DOHH2 (cell line): ENCODE data around the gene CYB5R2.
"Not testable (repeated sequence)": the region's sequence is repeated elsewhere in the genome, so short reads cannot be mapped to it uniquely, and the experiment has no call there.

ENCODE experiments used
- H3F3A ChIP-seq: fragments of 200-600 bp; sonication (generic), shearing (Covaris generic); 2 replicates; pipeline ENCODE4 v1.6.0; 2016; ENCODE audit warnings: antibody characterized with exemption, mild to moderate bottlenecking; ENCODE audit not compliant: control insufficient read depth, insufficient read depth
- H3K27ac ChIP-seq: fragments of 200-600 bp; sonication (generic); 2 replicates; pipeline ENCODE4 v1.5.1; 2014; ENCODE audit warnings: low read depth, mild to moderate bottlenecking, low read length, moderate library complexity
- H3K27me3 ChIP-seq: fragments of 200-600 bp; sonication (generic); 2 replicates; pipeline ENCODE4 v1.6.1; 2014; ENCODE audit warnings: mild to moderate bottlenecking, low read length, mixed read lengths; ENCODE audit not compliant: control insufficient read depth
- H3K36me3 ChIP-seq: fragments of 200-600 bp; sonication (generic); 2 replicates; pipeline ENCODE4 v1.6.1; 2014; ENCODE audit warnings: mild to moderate bottlenecking, low read length, moderate library complexity, mixed read lengths; ENCODE audit not compliant: control insufficient read depth
- H3K4me1 ChIP-seq: fragments of 200-600 bp; sonication (generic); 2 replicates; pipeline ENCODE4 v1.6.1; 2014; ENCODE audit warnings: mild to moderate bottlenecking, low read length, mixed read lengths; ENCODE audit not compliant: control insufficient read depth
- H3K4me2 ChIP-seq: fragments of 200-600 bp; sonication (generic); 2 replicates; pipeline ENCODE4 v1.6.0; 2014; ENCODE audit warnings: mild to moderate bottlenecking, low read length, moderate library complexity
- H3K4me3 ChIP-seq: fragments of 200-600 bp; sonication (generic); 2 replicates; pipeline ENCODE4 v1.5.1; 2014; ENCODE audit warnings: mild to moderate bottlenecking, low read length, mixed read lengths
- H3K79me2 ChIP-seq: fragments of 200-600 bp; sonication (generic); 2 replicates; pipeline ENCODE4 v1.6.1; 2014; ENCODE audit warnings: mild to moderate bottlenecking, low read length, mixed read lengths; ENCODE audit not compliant: control insufficient read depth
- H3K9me2 ChIP-seq: fragments of 200-600 bp; sonication (generic); replicated peaks from 2 replicates; pipeline ENCODE4 v1.6.1; 2014; ENCODE audit warnings: mild to moderate bottlenecking, low read length, mixed read lengths; ENCODE audit not compliant: control insufficient read depth
- H3K9me3 ChIP-seq: fragments of 200-600 bp; sonication (generic); 2 replicates; pipeline ENCODE4 v1.6.1; 2014; ENCODE audit warnings: antibody characterized with exemption, low read length, mixed read lengths; ENCODE audit not compliant: control insufficient read depth, insufficient read depth
- H4K20me1 ChIP-seq: fragments of 200-600 bp; sonication (generic); 2 replicates; pipeline ENCODE4 v1.6.0; 2014; ENCODE audit warnings: low read depth, mild to moderate bottlenecking, antibody characterized with exemption, low read length, moderate library complexity; ENCODE audit not compliant: control insufficient read depth, insufficient read depth
- EZH2phosphoT487 ChIP-seq: fragments of 200-600 bp; sonication (generic); IDR thresholded peaks from 2 replicates; pipeline ENCODE4 v1.6.1; 2017; ENCODE audit warnings: borderline replicate concordance, mild to moderate bottlenecking, antibody characterized with exemption, low read length, moderate library complexity, mixed read lengths
- TF ChIP-seq, protein P1 (sequence below): fragments of 200-600 bp; sonication (generic); IDR thresholded peaks from one replicate; pipeline ENCODE4 v1.5.1; 2014; ENCODE audit warnings: antibody characterized with exemption, mild to moderate bottlenecking, low read depth, low read length; ENCODE audit not compliant: poor library complexity, severe bottlenecking

CYB5R2 gene

DNA sequence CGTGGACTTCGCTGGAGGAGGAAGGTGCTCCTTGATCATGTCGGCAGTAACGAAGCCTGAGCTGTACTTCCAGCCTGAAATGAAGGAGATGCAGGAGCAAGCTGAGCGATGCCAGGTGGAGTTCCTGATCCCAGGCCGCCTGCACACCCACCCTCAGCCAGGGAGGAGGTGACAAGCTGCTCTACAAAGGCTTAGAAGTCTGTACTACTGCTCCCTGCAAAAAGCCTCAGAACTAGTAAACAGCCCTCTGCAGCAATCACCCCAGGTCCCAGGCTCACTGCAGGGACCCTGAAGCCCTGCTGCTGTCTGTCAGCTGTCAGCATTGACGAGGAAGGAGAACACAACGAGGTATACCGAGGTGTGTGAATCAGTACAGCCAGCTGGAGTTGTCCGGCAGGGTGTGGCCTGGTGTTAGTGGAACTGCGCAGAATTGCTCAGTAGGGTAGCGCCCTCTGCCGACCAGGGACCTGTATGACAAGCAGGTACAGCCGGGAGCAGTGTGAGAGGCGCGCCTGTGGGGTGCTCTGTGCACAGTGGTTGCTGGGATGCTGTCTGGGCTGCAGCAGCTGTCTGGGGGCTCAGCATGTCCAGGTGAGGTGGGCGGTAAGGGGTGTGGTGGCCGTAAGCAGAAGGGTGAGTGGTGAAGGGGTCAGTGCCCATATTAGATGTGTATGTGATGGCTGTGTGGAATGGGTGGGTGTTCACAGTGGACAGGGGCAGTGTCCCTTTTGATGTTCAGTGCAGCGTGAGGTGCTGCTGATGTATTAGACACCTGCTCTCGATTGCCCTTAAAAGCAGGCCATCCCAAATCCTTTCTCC, 7.6 kb downstream of the CYB5R2 start:
- no peaks in the 10 kb centered on the region for H3K36me3 ChIP-seq
- H3K9me2 ChIP-seq: no peaks in the 10 kb centered on the region
- no peaks in the 10 kb centered on the region for H3K4me1 ChIP-seq
- no peaks in the 10 kb centered on the region for H3K27me3 ChIP-seq
- no peaks in the 10 kb centered on the region for H3K9me3 ChIP-seq
- no peak overlapping the region for H3K4me2 ChIP-seq
- no peak overlapping the region for H3K27ac ChIP-seq
- H3K79me2 ChIP-seq: no peaks in the 10 kb centered on the region
- H3F3A ChIP-seq: no peaks in the 10 kb centered on the region
- H4K20me1 ChIP-seq: no peaks in the 10 kb centered on the region
- TF ChIP-seq EZH2phosphoT487: no peak
- TF ChIP-seq, protein P1, sequence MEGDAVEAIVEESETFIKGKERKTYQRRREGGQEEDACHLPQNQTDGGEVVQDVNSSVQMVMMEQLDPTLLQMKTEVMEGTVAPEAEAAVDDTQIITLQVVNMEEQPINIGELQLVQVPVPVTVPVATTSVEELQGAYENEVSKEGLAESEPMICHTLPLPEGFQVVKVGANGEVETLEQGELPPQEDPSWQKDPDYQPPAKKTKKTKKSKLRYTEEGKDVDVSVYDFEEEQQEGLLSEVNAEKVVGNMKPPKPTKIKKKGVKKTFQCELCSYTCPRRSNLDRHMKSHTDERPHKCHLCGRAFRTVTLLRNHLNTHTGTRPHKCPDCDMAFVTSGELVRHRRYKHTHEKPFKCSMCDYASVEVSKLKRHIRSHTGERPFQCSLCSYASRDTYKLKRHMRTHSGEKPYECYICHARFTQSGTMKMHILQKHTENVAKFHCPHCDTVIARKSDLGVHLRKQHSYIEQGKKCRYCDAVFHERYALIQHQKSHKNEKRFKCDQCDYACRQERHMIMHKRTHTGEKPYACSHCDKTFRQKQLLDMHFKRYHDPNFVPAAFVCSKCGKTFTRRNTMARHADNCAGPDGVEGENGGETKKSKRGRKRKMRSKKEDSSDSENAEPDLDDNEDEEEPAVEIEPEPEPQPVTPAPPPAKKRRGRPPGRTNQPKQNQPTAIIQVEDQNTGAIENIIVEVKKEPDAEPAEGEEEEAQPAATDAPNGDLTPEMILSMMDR: peak; percentile 92
- H3K4me3 ChIP-seq: no peak overlapping the region

DNA sequence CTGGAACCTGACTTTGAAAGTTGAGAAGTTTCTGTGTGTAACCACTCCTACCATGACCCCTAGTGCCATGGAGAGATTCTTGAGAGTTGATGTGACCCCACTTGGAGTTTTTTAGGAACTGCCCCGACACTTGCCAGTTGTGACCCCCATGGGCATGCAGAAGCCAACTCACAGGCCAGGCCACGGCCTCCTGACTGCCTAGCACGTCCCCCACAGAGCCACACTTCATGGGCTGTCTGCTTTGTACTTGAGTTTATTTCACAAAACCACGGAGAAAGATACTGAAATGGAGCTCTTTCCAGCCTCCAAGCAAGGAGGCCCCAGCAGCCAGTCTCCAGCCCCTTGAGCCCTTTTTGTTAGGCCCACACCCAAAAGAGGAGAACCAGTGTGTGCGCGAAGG, 8.4 kb downstream of the CYB5R2 start:
- Histone ChIP-seq H3F3A (no peaks in the 10 kb centered on the region), H3K4me3 (no peak overlapping the region), H3K27ac (no peak overlapping the region), H4K20me1 (no peaks in the 10 kb centered on the region), H3K4me1 (no peaks in the 10 kb centered on the region), H3K9me2 (no peaks in the 10 kb centered on the region), H3K36me3 (no peaks in the 10 kb centered on the region), H3K4me2 (no peak overlapping the region), H3K79me2 (no peaks in the 10 kb centered on the region), H3K9me3 (no peaks in the 10 kb centered on the region), H3K27me3 (no peaks in the 10 kb centered on the region)
- TF ChIP-seq EZH2phosphoT487: no peak
- TF ChIP-seq, protein P1: no peak

DNA sequence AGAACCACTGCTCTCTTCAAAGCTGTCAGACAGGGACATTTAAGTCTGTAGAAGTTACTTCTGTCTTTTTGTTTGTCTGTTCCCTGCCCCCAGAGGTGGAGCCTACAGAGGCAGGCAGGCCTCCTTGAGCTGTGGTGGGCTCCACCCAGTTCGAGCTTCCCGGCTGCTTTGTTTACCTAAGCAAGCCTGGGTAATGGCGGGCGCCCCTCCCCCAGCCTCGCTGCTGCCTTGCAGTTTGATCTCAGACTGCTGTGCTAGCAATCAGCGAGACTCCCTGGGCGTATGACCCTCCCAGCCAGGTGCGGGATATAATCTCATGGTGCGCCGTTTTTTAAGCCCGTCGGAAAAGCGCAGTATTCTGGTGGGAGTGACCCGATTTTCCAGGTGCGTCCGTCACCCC, 9.8 kb downstream of the CYB5R2 start:
- H3K27ac ChIP-seq, H3K4me1 ChIP-seq, H3F3A ChIP-seq, H3K9me2 ChIP-seq, H4K20me1 ChIP-seq, H3K79me2 ChIP-seq, H3K27me3 ChIP-seq, H3K36me3 ChIP-seq, H3K4me3 ChIP-seq, H3K4me2 ChIP-seq, H3K9me3 ChIP-seq: not testable (repeated sequence)

DNA sequence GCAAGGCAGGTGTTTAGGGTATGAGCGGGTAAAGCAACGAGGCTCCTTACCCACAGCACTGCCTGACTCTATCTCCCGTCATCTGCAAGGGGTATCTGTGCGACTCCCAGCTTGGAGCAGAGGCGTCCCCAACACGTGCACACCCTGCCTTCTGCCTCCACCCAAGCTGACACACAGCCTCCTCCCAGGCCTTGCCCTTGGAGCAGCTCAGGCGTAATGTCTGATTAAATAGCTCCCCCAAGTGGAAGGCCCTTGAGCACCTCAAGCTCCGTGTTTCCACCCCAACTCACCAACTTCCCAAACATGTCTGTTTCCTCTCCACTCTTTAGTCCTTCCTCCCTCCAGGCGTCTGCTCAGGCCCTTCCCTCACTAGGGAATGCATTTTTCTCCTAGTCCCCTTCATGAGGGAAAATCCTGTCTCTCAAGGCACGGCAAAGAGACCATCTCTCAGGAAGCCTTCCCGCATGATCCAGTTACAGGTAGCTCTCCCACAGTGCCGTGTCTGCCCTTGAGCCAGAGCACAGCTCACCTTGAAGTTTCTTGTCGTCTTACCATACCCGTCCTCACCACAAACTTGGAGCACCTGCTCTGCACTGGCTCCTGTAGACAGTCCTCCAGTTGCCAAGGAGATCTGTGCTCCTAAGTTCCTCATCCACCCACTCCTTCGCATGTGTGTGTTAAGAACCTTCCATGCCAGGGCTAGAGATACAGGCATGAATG, 15.8 kb downstream of the CYB5R2 start:
- Histone ChIP-seq H3K36me3 (peaks cover 8% of the 10 kb centered on the region; the same call in 1 of the 2 replicates), H3F3A (no peaks in the 10 kb centered on the region), H3K27me3 (no peaks in the 10 kb centered on the region), H3K4me2 (no peak overlapping the region), H3K4me3 (no peak overlapping the region), H3K79me2 (no peaks in the 10 kb centered on the region), H3K9me2 (no peaks in the 10 kb centered on the region), H4K20me1 (no peaks in the 10 kb centered on the region), H3K9me3 (no peaks in the 10 kb centered on the region), H3K27ac (no peak overlapping the region), H3K4me1 (no peaks in the 10 kb centered on the region)
- TF ChIP-seq EZH2phosphoT487: no peak
- TF ChIP-seq, protein P1: peak; percentile 52
